PFSK-1 (cell line): Measurements from ENCODE around the gene ACKR4.

Experiments used
- FOXP2 ChIP-seq: optimal IDR thresholded peaks from 2 replicates; pipeline ENCODE3; 2011; ENCODE audit warnings: borderline replicate concordance, control low read depth, inconsistent platforms; ENCODE audit not compliant: insufficient read depth; ENCODE audit errors: extremely low read length, extremely low read depth
- POLR2AphosphoS5 ChIP-seq: IDR thresholded peaks from 2 replicates; pipeline ENCODE4 v1.6.1; 2012; ENCODE audit warnings: low read depth, mild to moderate bottlenecking, control low read depth, low read length, moderate library complexity
- SIN3A ChIP-seq: IDR thresholded peaks from 2 replicates; pipeline ENCODE4 v1.6.1; 2012; ENCODE audit warnings: mild to moderate bottlenecking, low read length, moderate library complexity, borderline replicate concordance; ENCODE audit not compliant: insufficient read depth
- TAF1 ChIP-seq: IDR thresholded peaks from 2 replicates; pipeline ENCODE4 v1.6.1; 2012; ENCODE audit warnings: low read length, control low read depth, borderline replicate concordance; ENCODE audit not compliant: insufficient read depth
- TF ChIP-seq, protein P1 (sequence below), 2 experiments: IDR thresholded peaks; 2 replicates each; pipeline versions ENCODE4 v1.6.1 to v1.8.0; 2011 to 2012; ENCODE audit warnings: low read depth in 2 of 2, low read length in 2 of 2, control low read depth in 1 of 2, inconsistent platforms in 1 of 2, mild to moderate bottlenecking in 1 of 2, moderate library complexity in 1 of 2; ENCODE audit not compliant: insufficient read depth in 1 of 2

The ACKR4 gene

DNA sequence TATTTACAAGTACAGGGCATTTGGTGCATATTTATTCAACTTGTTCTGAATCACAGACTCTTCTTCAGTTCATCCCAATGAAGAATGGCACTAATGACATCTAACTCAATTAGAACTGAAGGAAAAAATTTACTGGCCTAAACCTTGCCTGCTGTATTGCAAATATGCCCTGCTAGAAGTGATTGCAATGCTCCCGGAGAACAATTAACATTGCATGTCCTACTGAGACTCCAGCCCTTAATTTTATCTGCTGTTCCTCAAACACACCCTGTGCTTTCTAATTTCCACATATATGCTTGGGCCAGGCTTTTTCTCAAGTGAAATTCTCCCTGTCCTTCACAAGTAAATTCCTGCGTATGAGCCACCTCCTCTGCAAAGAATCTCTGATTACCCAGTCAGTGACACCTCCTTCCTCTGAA is 8.3 kb downstream of the ACKR4 start:
- TF ChIP-seq, protein P1, sequence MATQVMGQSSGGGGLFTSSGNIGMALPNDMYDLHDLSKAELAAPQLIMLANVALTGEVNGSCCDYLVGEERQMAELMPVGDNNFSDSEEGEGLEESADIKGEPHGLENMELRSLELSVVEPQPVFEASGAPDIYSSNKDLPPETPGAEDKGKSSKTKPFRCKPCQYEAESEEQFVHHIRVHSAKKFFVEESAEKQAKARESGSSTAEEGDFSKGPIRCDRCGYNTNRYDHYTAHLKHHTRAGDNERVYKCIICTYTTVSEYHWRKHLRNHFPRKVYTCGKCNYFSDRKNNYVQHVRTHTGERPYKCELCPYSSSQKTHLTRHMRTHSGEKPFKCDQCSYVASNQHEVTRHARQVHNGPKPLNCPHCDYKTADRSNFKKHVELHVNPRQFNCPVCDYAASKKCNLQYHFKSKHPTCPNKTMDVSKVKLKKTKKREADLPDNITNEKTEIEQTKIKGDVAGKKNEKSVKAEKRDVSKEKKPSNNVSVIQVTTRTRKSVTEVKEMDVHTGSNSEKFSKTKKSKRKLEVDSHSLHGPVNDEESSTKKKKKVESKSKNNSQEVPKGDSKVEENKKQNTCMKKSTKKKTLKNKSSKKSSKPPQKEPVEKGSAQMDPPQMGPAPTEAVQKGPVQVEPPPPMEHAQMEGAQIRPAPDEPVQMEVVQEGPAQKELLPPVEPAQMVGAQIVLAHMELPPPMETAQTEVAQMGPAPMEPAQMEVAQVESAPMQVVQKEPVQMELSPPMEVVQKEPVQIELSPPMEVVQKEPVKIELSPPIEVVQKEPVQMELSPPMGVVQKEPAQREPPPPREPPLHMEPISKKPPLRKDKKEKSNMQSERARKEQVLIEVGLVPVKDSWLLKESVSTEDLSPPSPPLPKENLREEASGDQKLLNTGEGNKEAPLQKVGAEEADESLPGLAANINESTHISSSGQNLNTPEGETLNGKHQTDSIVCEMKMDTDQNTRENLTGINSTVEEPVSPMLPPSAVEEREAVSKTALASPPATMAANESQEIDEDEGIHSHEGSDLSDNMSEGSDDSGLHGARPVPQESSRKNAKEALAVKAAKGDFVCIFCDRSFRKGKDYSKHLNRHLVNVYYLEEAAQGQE (IDR thresholded peaks at IDR 0.05; ENCODE audit: insufficient read depth in 1 of 2, low read depth in 2 of 2, low read length in 2 of 2): no peak

DNA sequence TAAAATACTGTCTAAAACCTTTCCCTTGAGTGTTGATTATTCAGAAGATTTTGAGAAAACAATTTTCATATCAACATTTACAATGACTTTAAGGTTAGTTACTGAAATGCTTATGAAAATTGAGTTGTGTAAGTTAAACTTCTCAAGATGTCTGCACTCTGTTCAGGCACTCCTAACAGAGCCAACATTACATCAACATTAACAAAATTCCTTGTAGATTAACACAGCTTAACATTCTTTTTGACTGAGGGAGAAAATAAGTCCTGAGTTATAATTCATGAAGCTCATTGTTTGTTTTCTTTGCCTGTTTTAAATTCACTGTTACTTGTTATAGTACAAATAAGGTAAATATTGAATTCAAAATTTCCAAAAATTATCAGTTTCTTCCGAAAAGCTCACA is 9.0 kb downstream of the ACKR4 start:
- TF ChIP-seq TAF1 (no peak), FOXP2 (no peak), SIN3A (no peak), POLR2AphosphoS5 (no peak)
- TF ChIP-seq, protein P1 (IDR thresholded peaks at IDR 0.05; ENCODE audit: insufficient read depth in 1 of 2, low read depth in 2 of 2, low read length in 2 of 2): no peak

DNA sequence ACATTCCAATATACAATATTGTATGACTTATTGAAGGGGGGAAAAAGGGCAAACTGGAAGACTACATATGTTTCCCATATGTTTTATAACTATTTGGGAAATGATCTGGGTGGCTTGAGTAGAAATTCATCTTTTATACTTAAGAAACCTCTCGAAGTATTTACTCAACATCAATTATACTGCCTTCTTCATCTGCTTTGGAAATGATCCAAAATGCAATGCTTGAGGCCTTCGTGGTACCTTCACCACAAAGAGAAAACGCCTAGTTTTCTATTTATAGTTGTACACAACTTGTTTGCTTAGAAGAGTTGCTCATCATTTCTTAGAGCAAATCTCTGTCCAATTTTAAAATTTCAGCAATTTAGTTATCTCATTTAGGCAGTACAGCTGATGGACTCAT is 18.8 kb downstream of the ACKR4 start:
- no peak for TF ChIP-seq POLR2AphosphoS5
- TF ChIP-seq, protein P1 (IDR thresholded peaks at IDR 0.05; ENCODE audit: insufficient read depth in 1 of 2, low read depth in 2 of 2, low read length in 2 of 2): no peak
- TF ChIP-seq TAF1: no peak
- TF ChIP-seq SIN3A: no peak
- no peak for TF ChIP-seq FOXP2

DNA sequence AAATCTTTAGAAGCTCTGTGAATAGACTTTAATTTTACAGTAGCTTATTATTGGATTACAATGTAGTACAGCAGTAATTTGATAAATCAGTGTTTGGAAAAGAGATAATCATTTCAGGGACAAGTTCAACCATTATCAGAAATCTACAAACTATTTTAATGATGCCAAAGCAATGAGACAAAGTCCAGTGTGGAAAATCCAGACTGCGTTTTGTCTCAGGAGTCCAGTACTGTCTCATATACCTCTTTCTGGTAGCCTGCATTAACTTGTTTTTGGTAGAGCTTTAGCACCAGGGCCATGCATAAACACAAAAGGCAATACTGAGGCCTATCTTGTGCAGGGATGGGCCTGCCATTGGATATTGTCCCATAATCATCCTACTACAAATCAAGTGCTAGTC is 19.7 kb downstream of the ACKR4 start:
- no peak for TF ChIP-seq FOXP2
- no peak for TF ChIP-seq POLR2AphosphoS5
- TF ChIP-seq, protein P1 (IDR thresholded peaks at IDR 0.05; ENCODE audit: insufficient read depth in 1 of 2, low read depth in 2 of 2, low read length in 2 of 2): no peak
- TF ChIP-seq TAF1: no peak
- no peak for TF ChIP-seq SIN3A

DNA sequence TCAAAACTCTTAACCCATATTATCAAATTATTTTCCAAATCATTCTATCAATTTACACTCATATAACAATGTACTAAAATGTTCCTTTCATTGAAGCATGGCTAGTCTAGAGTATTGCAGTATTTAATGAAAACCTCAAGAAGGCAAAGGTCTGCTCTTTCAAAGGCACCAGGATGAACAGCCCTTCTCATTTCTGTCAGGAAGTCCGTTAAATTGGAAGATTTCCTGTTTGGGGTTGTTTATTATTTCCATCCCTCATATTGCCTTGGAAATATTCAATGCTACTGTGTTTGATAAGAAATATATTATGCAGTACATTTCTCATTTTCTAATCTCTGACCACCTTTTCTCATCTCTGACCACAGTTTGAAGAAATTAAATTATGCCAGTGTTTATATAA is 25.1 kb downstream of the ACKR4 start:
- TF ChIP-seq TAF1 (no peak), SIN3A (no peak), POLR2AphosphoS5 (no peak), FOXP2 (no peak)
- TF ChIP-seq, protein P1 (IDR thresholded peaks at IDR 0.05; ENCODE audit: insufficient read depth in 1 of 2, low read depth in 2 of 2, low read length in 2 of 2): no peak
